ENCODE results near the gene ROBO1.

ROBO1 gene

GRCh38 chr3:79664455-79664854 is 103.3 kb downstream of the ROBO1 start:
- DNase-seq, result no peak

DNA sequence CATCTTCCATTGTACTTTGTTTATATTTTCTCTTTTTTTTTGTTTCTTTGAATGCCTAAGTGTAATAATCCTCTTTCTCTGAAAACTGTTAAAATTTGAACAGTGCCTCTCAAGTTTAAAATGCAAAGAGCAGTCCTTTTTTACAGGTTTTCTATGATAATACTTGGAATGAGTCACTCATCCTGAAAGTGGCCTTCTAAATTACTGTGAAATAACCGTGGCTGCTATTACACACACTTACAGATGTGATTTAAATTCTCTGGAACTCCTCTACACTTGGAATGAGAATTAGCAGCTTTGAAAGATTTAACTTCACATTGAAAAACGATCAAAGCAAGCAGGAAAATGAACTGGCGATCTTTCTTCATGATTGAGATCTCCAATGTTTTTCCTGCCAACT is 105.9 kb downstream of the ROBO1 start:
- no peak for DNase-seq

DNA sequence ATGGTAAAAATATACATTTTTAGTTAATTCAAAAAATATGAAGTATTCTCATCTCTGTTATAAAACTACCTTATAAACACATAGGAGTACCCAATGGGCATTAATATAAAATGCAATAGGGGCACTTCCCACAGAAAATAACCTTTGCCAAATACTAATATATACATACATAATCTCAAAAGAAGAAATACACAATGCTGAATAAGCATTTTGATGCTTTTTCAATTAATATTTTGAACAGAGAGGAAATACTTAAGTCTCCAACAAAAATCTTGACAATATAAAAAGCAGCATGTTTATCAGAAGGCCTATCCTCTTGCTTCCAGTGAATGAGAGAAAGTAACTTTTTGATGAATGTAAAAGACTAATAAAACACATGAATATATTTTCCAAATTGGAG is 110.7 kb downstream of the ROBO1 start:
- DNase-seq, result no peak

DNA sequence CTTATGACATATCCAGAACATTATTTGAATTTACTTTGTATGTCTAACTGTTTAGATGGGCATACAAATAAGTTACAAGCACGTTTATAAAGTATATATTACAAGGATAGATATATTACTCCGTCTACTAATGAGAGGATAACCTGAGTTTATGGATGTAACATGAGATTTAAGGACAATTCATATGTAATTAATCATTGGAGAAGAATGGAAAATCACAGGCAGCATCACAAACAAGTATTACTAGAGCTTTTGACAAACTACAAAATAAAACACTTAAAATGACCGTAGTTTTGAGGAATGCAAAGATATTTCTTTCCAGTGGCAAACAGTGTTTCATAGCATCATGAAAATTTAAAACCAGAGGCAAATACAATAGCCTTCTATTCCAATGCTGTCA is 113.8 kb downstream of the ROBO1 start:
- DNase-seq, result no peak

GRCh38 chr3:79653266-79653830 is 114.5 kb downstream of the ROBO1 start:
- DNase-seq, result no peak

DNA sequence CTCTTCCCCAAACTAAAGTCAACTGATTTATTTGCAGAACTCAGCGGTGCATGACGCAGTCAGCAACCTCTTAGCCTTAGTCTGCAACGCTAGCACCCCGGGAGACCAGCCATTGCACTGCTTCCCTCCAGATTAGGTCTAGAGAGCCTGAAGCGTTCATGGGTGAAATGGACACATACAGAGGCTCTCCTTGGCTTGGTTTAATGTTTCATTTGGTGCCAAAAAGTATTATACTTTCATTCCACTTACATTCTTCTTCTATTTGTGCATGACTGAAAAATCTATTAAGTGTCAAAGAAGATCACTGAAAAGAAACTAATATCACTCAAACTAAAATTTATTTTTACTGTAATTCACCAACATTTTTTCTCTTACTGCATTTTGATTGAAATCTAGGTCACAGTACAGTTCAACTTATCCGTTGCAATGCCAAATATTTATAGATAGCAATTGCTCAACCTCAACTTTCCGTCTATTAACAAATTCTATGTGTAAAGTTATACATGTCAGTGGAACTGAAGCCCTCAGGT is 116.2 kb downstream of the ROBO1 start:
- DNase-seq, result no peak

DNA sequence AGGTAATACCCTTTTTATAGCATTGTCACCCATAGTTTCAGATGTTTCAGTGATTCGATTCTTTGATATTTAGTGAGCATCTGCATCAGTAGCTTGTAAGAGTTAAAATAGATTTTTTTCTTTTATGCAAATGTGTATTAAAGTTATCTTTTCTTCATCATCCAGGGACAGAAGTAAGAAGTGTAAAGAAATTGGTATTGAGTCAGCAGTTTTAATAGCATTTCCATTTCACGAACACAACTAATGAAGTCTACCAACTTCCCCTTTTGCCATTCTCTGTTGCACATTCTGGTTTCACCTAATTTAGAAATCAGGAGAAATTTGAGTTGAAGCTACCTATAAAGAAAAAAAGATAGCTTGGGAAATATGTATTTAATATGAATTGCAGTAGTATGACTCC is 127.9 kb downstream of the ROBO1 start:
- no peak for DNase-seq

- DNase-seq, result no peak
Measured at GRCh38 chr3:79636372-79636771, 131.4 kb downstream of the ROBO1 start.

- DNase-seq, result no peak
Measured at GRCh38 chr3:79632842-79633241, 135.0 kb downstream of the ROBO1 start.

DNA sequence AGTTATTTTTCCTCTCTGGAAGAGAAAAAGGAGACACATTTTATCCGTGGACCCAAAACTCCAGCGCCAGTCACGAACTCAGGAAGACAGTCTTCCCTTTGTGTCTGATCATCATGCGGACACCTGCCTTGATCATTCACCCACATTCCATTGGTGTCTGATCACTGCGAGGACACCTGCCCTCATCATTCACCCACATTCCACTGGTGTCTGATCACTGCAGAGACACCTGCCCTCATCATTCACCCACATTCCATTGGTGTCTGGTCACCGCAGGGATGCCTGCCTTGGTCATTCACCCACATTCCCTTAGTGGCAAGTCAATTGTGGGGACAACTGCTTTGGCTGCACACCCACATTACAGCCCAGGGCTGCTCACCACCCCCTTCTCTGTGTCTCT is 148.9 kb downstream of the ROBO1 start:
- no peak for DNase-seq

- no peak for DNase-seq
Measured at GRCh38 chr3:79606414-79606813, 161.4 kb downstream of the ROBO1 start.

- DNase-seq, result no peak
Measured at GRCh38 chr3:79604681-79605080, 163.1 kb downstream of the ROBO1 start.

- DNase-seq, result no peak
Measured at GRCh38 chr3:79602385-79602784, 165.4 kb downstream of the ROBO1 start.

GRCh38 chr3:79598594-79598993 is 169.2 kb downstream of the ROBO1 start:
- DNase-seq, result no peak

DNA sequence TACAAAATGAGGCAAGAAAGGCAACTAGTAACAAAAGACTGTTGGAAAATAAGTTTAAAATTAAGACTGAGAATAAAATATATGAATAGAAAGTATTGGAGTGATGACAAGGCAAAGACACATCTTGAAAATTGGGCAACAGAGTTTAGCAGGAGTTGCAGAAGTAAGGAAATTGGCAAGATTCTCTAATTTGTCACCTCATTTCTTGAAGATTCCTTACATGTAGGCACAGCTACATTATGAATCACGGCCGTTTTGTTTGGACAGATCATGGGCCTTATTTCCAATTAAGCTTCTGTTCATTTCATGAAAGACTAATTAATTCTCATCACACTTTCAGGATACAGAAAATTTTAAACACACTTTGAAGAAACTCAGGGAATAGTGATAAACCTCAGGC is 170.1 kb downstream of the ROBO1 start:
- no peak for DNase-seq

- no peak for DNase-seq
Measured at GRCh38 chr3:79587150-79587549, 180.6 kb downstream of the ROBO1 start.

- no peak for DNase-seq
Measured at GRCh38 chr3:79586232-79586631, 181.6 kb downstream of the ROBO1 start.

- DNase-seq, result no peak
Measured at GRCh38 chr3:79572930-79573329, 194.9 kb downstream of the ROBO1 start.

DNA sequence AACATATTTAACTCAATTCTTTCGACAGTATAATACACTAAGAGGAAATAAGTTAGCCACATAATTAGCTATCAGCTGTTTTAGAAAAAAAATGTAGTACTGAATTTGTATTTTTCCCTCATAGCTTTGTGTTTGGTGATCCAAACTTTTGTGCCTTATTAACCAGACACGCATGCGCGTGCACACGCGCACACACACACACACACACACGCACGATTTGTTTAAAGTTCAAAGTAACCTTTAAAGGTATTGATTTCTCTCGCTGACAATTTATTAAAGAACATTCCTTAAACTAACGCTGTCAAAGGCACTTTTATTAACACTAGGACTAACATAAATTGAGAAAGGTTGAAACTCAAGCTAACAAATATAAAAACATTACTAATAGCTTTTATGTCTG is 198.9 kb downstream of the ROBO1 start:
- no peak for DNase-seq

DNA sequence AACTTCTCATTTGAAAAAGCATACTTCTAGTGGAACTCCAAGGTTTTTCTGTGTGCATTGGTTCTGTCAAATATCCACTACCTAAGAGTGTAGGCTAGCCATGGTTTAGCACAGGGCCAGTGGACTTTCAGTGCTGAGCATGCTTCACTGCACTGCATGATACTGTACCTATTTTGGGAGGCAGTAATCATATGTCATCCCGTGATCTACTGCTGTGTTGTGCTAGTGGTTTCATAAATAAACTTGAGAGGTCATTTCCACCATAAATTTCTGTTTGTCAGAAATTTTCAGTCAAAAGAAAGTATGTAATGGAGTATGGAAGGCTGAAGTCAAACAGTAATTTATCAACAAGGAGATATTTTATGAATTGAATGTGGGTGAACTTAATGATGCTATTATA is 203.6 kb downstream of the ROBO1 start:
- no peak for DNase-seq

GRCh38 chr3:79560698-79561097 is 207.1 kb downstream of the ROBO1 start:
- no peak for DNase-seq

DNA sequence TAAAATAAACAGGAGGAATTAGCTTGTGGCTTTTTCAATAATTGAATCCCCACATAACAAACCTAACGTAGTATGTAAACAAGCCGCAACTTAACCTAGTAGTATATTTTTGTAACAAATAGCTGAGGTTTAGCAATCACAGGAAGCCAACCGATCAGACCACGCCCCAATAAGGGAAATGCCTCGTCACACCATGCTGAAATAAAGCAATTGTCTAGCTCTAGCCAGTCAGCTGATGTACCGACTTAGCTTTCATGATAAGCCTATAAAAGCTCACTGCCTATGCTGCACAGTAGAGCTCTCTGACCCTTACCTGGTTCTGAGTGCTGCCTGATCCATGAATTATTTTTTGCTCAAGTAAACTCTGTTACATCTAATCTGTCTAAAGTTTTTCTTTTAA is 208.9 kb downstream of the ROBO1 start:
- DNase-seq, result no peak

GRCh38 chr3:79555655-79556054 is 212.1 kb downstream of the ROBO1 start:
- no peak for DNase-seq

DNA sequence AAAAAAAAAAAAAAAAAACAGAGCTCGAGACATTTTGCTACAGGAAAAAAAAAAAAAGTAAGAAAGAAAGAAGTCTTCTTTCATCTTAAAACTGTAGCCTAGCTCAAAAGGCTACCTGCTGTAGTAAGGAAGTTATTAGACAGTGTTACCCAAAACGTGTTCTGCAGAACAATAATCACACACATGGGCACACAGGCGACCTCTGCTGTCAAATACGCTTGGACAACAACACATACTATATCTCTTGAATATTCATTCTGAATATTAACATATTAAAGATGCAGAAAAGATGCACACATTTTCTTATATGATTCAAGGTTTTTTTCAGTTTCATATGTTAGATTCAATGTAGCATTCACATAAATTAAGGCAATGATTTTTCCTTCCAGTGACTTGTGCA is 215.8 kb downstream of the ROBO1 start:
- no peak for DNase-seq

DNA sequence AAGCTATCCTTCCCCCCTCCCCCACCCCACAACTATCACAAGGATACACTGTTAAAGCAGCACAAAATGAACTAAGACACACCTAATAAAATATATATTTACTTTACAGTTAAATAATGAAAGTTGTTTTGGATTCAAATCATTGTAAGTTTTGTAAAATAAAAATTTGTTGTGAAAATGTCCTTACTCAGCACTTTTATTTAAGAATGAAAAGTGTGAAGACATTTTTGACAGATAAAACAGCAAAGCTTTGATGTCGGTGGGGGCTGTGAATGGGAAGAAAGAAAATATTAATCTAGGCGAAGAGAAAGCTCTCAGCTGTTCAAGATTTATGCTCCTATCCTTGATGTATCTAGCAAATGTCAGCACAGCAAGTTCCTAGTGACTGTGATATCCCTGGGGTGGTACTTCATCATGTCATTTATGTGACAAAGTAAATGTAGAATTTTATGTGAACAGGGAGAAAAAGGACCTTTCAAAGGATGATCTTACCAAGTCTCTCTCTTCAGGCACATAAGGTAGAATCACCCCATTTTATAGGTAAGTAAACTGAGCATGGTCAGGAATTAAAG is 216.4 kb downstream of the ROBO1 start:
- no peak for DNase-seq
